Activated B cell treated with CpG ODN at 0.5 μM for 24 hours (primary cell): Measurements from ENCODE around the gene NYNRIN. TPM values are rescaled to one million over a fixed set of nuclear protein-coding genes. Genes with fewer than 3 reads are reported as not detected.
"Not testable (repeated sequence)": the region's sequence is repeated elsewhere in the genome, so short reads cannot be mapped to it uniquely, and the experiment has no call there.

Experiments
- ATAC-seq: fragments of 200-7000 bp; cut with Tn5 transposase; one replicate; pipeline ENCODE4 v1.10.0; 2021; ENCODE audit warnings: low read depth, mild to moderate bottlenecking, moderate library complexity
- CTCF ChIA-PET: fragments of 350-600 bp; sonication (Branson Sonifier 250); formaldehyde crosslinking; loops from one replicate; lab custom pipeline; 2021; ENCODE audit warnings: antibody characterized with exemption; lab: Charles Lee
- POLR2A ChIA-PET: fragments of 350-600 bp; sonication (Branson Sonifier 250); formaldehyde crosslinking; loops from one replicate; lab custom pipeline; 2021; ENCODE audit warnings: antibody characterized with exemption; lab: Charles Lee
- DNase-seq: peaks from one replicate; pipeline ENCODE4 v3.0.0; 2022
- H3K27ac Mint-ChIP-seq: one replicate; pipeline ENCODE4 v1.8.0; 2020; ENCODE audit warnings: mixed read lengths
- H3K27me3 Mint-ChIP-seq: one replicate; pipeline ENCODE4 v1.8.0; 2021; ENCODE audit warnings: mixed read lengths
- H3K36me3 Mint-ChIP-seq: one replicate; pipeline ENCODE4 v1.8.0; 2021; ENCODE audit warnings: low read depth, mixed read lengths
- H3K4me1 Mint-ChIP-seq: one replicate; pipeline ENCODE4 v1.8.0; 2021; ENCODE audit warnings: mixed read lengths
- H3K4me3 Mint-ChIP-seq: one replicate; pipeline ENCODE4 v1.8.0; 2020; ENCODE audit warnings: mild to moderate bottlenecking, mixed read lengths
- H3K9me3 Mint-ChIP-seq: one replicate; pipeline ENCODE4 v1.8.0; 2020; ENCODE audit warnings: mixed read lengths
- CTCF ChIP-seq: fragments of 200-600 bp; IDR thresholded peaks from one replicate; pipeline ENCODE4 v1.8.0; 2022; ENCODE audit warnings: antibody characterized with exemption, mild to moderate bottlenecking
- intact Hi-C: fragments of 100-400 bp; cut with micrococcal nuclease; formaldehyde crosslinking; loops from one replicate; pipeline ENCODE4 v1.15.1; 2024
- total RNA-seq: library from RNA; stranded (reverse); gene quantifications from 2 replicates; pipeline ENCODE4 v1.2.3, GENCODE V29; 2022

NYNRIN gene
- total RNA-seq, 1 donor from 2014 or later = 0.04 TPM

- Mint-ChIP-seq H3K27ac (no peak overlapping the region), H3K9me3 (no peaks in the 10 kb centered on the region), H3K4me1 (no peaks in the 10 kb centered on the region), H3K4me3 (no peak overlapping the region), H3K27me3 (peaks cover 31% of the 10 kb centered on the region), H3K36me3 (no peaks in the 10 kb centered on the region)
- ATAC-seq = no peak
- TF ChIP-seq CTCF = no peak
- DNase-seq = no peak
- intact Hi-C loops = no loop called here
- ChIA-PET POLR2A (no interaction called here), CTCF (no interaction called here)
Observed at GRCh38 chr14:24387009-24387345, 11.8 kb upstream of the NYNRIN start.

GRCh38 chr14:24387579-24387978, 11.2 kb upstream of the NYNRIN start:
- H3K4me3 Mint-ChIP-seq, intact Hi-C loops, POLR2A ChIA-PET, ATAC-seq, H3K9me3 Mint-ChIP-seq, H3K4me1 Mint-ChIP-seq, H3K36me3 Mint-ChIP-seq, CTCF ChIA-PET, DNase-seq, H3K27ac Mint-ChIP-seq: not testable (repeated sequence)
- peaks cover 34% of the 10 kb centered on the region for H3K27me3 Mint-ChIP-seq

GRCh38 chr14:24388474-24389179, 10.2 kb upstream of the NYNRIN start:
- CTCF ChIA-PET = no interaction called here
- no peak overlapping the region for H3K27ac Mint-ChIP-seq
- POLR2A ChIA-PET = no interaction called here

GRCh38 chr14:24389226-24389848, 9.5 kb upstream of the NYNRIN start:
- H3K27me3 Mint-ChIP-seq = peaks cover 31% of the 10 kb centered on the region
- no peak overlapping the region for H3K4me3 Mint-ChIP-seq
- ChIA-PET CTCF (interaction anchor here (1.1 kb wide), 1 partner anchor 19 kb away, joined by 3 read pairs; no protein-coding TSS in a partner anchor), POLR2A (no interaction called here)
- H3K36me3 Mint-ChIP-seq = no peaks in the 10 kb centered on the region
- ATAC-seq (no peak), DNase-seq (no peak)
- no peak for TF ChIP-seq CTCF
- no peaks in the 10 kb centered on the region for H3K9me3 Mint-ChIP-seq
- H3K27ac Mint-ChIP-seq = no peak overlapping the region
- intact Hi-C loops = no loop called here
- H3K4me1 Mint-ChIP-seq = no peaks in the 10 kb centered on the region

More at GRCh38 chr14:24388474-24389179, 10.2 kb upstream of the NYNRIN start:
- ATAC-seq = no peak
- Mint-ChIP-seq H3K9me3 (no peaks in the 10 kb centered on the region), H3K27me3 (peaks cover 34% of the 10 kb centered on the region), H3K36me3 (no peaks in the 10 kb centered on the region), H3K4me3 (no peak overlapping the region), H3K4me1 (no peaks in the 10 kb centered on the region)
- no peak for DNase-seq
- intact Hi-C loops = no loop called here
- TF ChIP-seq CTCF = no peak

- ATAC-seq = no peak
- intact Hi-C loops = no loop called here
- ChIA-PET CTCF (no interaction called here), POLR2A (no interaction called here)
- Mint-ChIP-seq H3K4me3 (no peak overlapping the region), H3K36me3 (no peaks in the 10 kb centered on the region), H3K9me3 (no peaks in the 10 kb centered on the region), H3K27me3 (peaks cover 27% of the 10 kb centered on the region), H3K27ac (no peak overlapping the region), H3K4me1 (no peaks in the 10 kb centered on the region)
- no peak for DNase-seq
- TF ChIP-seq CTCF = no peak
Observed at GRCh38 chr14:24390701-24391468, 7.9 kb upstream of the NYNRIN start.
